Smooth muscle cell (in vitro differentiated cells): ENCODE data around the gene MBD4. TPM values are rescaled to one million over a fixed set of nuclear protein-coding genes. Genes with fewer than 3 reads are reported as not detected.
A peak's percentile ranks its signal among the peaks of the same experiment; 100 is the strongest.
"Not testable (repeated sequence)": the region's sequence is repeated elsewhere in the genome, so short reads cannot be mapped to it uniquely, and the experiment has no call there.

ENCODE experiments used
- DNase-seq: peaks from one replicate; lab custom pipeline; 2025; ENCODE audit not compliant: unreplicated experiment; lab: John Stamatoyannopoulos, UW
- H2AFZ ChIP-seq: fragments of 200-600 bp; sonication (generic); 2 replicates; pipeline ENCODE4 v1.6.0; 2016; ENCODE audit warnings: antibody characterized with exemption, low read depth, mild to moderate bottlenecking
- H3F3A ChIP-seq: fragments of 200-600 bp; sonication (generic); 2 replicates; pipeline ENCODE4 v1.6.0; 2017; ENCODE audit warnings: antibody characterized with exemption, low read depth
- H3K27ac ChIP-seq: fragments of 200-600 bp; sonication (generic); 2 replicates; pipeline ENCODE4 v1.5.1; 2016; ENCODE audit warnings: low read depth, mild to moderate bottlenecking
- H3K27me3 ChIP-seq: fragments of 200-600 bp; sonication (generic); 2 replicates; pipeline ENCODE4 v1.6.1; 2016; ENCODE audit warnings: low read depth, mild to moderate bottlenecking
- H3K36me3 ChIP-seq: fragments of 200-600 bp; sonication (generic); 2 replicates; pipeline ENCODE4 v1.5.1; 2016; ENCODE audit warnings: low read depth
- H3K4me1 ChIP-seq: fragments of 200-600 bp; sonication (generic); 2 replicates; pipeline ENCODE4 v1.5.1; 2016; ENCODE audit warnings: low read depth
- H3K4me2 ChIP-seq: fragments of 200-600 bp; sonication (generic); 2 replicates; pipeline ENCODE4 v1.6.0; 2016; ENCODE audit warnings: mild to moderate bottlenecking
- H3K4me3 ChIP-seq: fragments of 200-600 bp; sonication (generic); 2 replicates; pipeline ENCODE4 v1.5.1; 2016; ENCODE audit warnings: mild to moderate bottlenecking
- H3K79me2 ChIP-seq: fragments of 200-600 bp; sonication (generic); 2 replicates; pipeline ENCODE4 v1.6.0; 2016; ENCODE audit warnings: low read depth, mild to moderate bottlenecking
- H3K9ac ChIP-seq: fragments of 200-600 bp; sonication (generic); 2 replicates; pipeline ENCODE4 v1.6.0; 2016; ENCODE audit warnings: low read depth
- H3K9me3 ChIP-seq: fragments of 200-600 bp; sonication (generic); replicated peaks from 2 replicates; pipeline ENCODE4 v1.5.1; 2016; ENCODE audit warnings: low read depth
- H4K20me1 ChIP-seq: fragments of 200-600 bp; sonication (generic); 2 replicates; pipeline ENCODE4 v1.6.0; 2016; ENCODE audit warnings: low read depth
- WGBS: methylation state at CpG from one replicate; pipeline ENCODE4 v1.1.7; 2016; ENCODE audit warnings: low lambda C conversion rate; 5-methylcytosine and 5-hydroxymethylcytosine counted together
- polyA plus RNA-seq: library from polyadenylated mRNA; unstranded; fragments of >200 nt; fragmentation: Nextera tagmentation; extraction: Ambion mirVana; gene quantifications from 2 replicates; pipeline ENCODE4 v1.2.1, GENCODE V29; 2016
- total RNA-seq: library from RNA; depleted of rRNA; stranded (reverse); fragments of >200 nt; gene quantifications from 2 replicates; pipeline ENCODE4 v1.2.3, GENCODE V29; 2014
- TF ChIP-seq, protein P1 (sequence below): fragments of 200-600 bp; sonication (generic); IDR thresholded peaks from 2 replicates; pipeline ENCODE4 v1.5.1; 2017; ENCODE audit warnings: borderline replicate concordance, mild to moderate bottlenecking, antibody characterized with exemption; ENCODE audit not compliant: insufficient read depth, poor library complexity, severe bottlenecking

The MBD4 gene
- total and polyA plus RNA-seq, 2 experiments from 2014 or later = 23.1 to 26.5 TPM

DNA sequence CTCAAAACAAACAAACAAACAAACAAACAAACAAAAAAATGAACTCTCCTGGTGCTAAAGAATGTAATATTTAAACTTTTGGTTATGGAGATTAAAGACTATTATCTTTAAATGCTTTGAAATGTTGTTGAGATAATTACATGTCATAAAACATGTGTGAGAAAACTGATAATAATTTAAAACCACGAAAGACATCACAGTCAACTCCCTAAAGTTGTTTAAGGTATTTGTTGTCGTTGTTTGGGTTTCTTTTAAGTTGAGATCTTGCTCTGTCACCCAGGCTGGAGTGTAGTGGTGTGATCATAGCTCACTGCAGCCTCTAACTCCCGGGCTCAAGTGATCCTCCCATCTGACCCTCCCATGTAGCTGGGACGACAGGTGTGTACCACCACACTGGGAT, 23.3 kb downstream of the MBD4 start:
- Histone ChIP-seq H3F3A (peaks cover 22% of the 10 kb centered on the region), H3K9ac (no peak overlapping the region), H3K27ac (no peak overlapping the region), H3K4me2 (no peak overlapping the region), H3K36me3 (no peaks in the 10 kb centered on the region), H2AFZ (no peak overlapping the region), H4K20me1 (no peaks in the 10 kb centered on the region), H3K9me3 (no peaks in the 10 kb centered on the region), H3K4me3 (no peak overlapping the region), H3K27me3 (no peaks in the 10 kb centered on the region), H3K4me1 (peaks cover 4% of the 10 kb centered on the region), H3K79me2 (no peaks in the 10 kb centered on the region)
- 75% methylated on average over 4 of the region's 4 CpGs for WGBS
- TF ChIP-seq, protein P1, sequence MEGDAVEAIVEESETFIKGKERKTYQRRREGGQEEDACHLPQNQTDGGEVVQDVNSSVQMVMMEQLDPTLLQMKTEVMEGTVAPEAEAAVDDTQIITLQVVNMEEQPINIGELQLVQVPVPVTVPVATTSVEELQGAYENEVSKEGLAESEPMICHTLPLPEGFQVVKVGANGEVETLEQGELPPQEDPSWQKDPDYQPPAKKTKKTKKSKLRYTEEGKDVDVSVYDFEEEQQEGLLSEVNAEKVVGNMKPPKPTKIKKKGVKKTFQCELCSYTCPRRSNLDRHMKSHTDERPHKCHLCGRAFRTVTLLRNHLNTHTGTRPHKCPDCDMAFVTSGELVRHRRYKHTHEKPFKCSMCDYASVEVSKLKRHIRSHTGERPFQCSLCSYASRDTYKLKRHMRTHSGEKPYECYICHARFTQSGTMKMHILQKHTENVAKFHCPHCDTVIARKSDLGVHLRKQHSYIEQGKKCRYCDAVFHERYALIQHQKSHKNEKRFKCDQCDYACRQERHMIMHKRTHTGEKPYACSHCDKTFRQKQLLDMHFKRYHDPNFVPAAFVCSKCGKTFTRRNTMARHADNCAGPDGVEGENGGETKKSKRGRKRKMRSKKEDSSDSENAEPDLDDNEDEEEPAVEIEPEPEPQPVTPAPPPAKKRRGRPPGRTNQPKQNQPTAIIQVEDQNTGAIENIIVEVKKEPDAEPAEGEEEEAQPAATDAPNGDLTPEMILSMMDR = no peak
- no peak for DNase-seq

DNA sequence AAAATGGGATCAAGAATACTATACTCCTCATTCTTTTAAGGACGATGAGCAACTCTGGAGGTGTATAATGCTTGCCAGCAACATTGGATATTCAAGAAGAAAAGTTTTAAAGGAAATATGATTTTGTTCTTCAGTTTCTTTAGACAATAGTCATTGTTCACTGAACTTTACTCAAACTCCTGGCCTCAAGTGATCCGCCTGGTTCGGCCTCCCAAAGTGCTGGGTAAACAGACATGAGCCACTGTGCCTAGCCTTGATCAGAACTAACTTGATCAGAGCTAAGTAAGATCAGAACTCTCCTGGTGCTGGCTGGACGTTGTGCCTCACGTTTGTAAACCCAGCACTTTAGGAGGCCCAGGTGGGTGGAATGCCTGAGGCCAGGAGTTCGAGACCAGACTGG, 23.9 kb downstream of the MBD4 start:
- Histone ChIP-seq H4K20me1 (no peaks in the 10 kb centered on the region), H3F3A (peaks cover 22% of the 10 kb centered on the region), H3K27ac (no peak overlapping the region), H3K27me3 (no peaks in the 10 kb centered on the region), H3K9me3 (no peaks in the 10 kb centered on the region), H3K4me2 (no peak overlapping the region), H3K79me2 (no peaks in the 10 kb centered on the region), H3K4me3 (no peak overlapping the region), H2AFZ (no peak overlapping the region), H3K36me3 (no peaks in the 10 kb centered on the region), H3K4me1 (peaks cover 4% of the 10 kb centered on the region), H3K9ac (no peak overlapping the region)
- DNase-seq = no peak
- TF ChIP-seq, protein P1 = no peak
- 92% methylated on average over 6 of the region's 6 CpGs for WGBS

DNA sequence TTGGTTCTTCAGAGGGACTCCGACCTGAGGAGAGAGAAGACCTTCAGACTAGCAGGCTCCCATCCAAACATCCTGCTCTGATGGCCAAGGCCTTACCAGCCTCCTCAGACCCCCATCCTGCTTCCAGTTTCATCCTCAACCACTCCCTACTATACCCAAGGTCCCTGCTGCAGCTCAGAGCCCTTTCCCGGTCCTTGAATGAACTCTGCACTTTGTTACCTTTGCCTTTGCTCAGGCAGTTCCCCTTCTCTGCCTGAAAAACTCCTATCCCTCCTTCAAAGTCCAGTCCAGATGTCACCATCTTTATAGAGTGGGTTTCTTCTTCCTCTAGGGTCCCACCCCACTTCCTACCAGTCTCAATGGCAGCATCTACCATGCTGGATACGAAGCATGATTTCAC, 24.4 kb downstream of the MBD4 start:
- Histone ChIP-seq H3K27ac (no peak overlapping the region), H3K4me3 (no peak overlapping the region), H3K4me2 (no peak overlapping the region), H3K79me2 (no peaks in the 10 kb centered on the region), H3K36me3 (no peaks in the 10 kb centered on the region), H3K27me3 (no peaks in the 10 kb centered on the region), H2AFZ (no peak overlapping the region), H3F3A (peaks cover 22% of the 10 kb centered on the region), H3K9ac (no peak overlapping the region), H3K4me1 (peaks cover 4% of the 10 kb centered on the region), H4K20me1 (no peaks in the 10 kb centered on the region), H3K9me3 (no peaks in the 10 kb centered on the region)
- DNase-seq = no peak
- WGBS = 96% methylated on average over 3 of the region's 3 CpGs
- TF ChIP-seq, protein P1 = no peak

DNA sequence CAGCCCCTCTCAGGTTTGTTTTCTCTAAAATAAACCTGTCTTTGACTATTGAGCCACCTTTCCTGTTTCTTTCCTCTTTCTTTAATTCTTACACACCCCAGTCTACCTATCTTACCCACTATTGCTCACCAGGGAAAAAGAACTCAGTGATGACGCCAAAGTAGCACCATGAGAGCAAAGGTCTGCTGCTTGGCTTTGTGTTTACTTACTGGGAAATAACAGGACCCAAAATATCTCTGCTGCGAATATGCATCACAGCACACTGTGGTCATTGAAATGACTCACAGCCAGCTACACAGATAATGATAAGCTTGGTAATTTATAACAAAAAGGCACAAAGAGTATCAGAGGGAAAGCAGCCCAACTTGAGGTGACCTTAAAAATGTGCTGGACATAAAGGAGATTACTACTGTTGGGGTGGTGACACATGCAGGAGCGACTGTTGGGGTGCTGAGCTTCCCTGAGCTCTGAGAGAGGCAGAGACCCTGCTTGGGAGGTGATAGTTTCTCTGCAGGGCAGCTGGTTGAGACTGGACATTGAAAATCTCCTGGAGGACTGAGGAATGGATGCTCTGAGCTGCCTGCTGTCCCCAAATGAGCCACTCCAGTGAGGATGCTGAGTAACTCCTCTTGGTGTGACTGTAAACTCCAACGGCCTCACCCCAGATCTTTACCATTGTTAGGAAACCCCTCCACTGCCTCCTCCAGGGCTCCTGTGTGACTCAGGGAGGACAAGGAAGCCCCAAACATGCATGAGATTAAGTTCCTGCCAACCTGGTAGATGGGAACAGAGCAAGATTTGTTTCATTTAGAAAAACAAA, 25.9 kb downstream of the MBD4 start:
- Histone ChIP-seq H3K4me2 (peak overlapping the region; percentile 70), H3K36me3 (no peaks in the 10 kb centered on the region), H3K4me3 (no peak overlapping the region), H3K4me1 (peaks cover 4% of the 10 kb centered on the region), H3K79me2 (no peaks in the 10 kb centered on the region), H3K27ac (peak overlapping the region; percentile 95), H2AFZ (no peak overlapping the region), H3K27me3 (no peaks in the 10 kb centered on the region), H3K9ac (peak overlapping the region; percentile 71), H3K9me3 (no peaks in the 10 kb centered on the region), H3F3A (peaks cover 22% of the 10 kb centered on the region), H4K20me1 (no peaks in the 10 kb centered on the region)
- TF ChIP-seq, protein P1 = no peak
- WGBS = 15% methylated on average over 4 of the region's 4 CpGs
- DNase-seq = no peak

DNA sequence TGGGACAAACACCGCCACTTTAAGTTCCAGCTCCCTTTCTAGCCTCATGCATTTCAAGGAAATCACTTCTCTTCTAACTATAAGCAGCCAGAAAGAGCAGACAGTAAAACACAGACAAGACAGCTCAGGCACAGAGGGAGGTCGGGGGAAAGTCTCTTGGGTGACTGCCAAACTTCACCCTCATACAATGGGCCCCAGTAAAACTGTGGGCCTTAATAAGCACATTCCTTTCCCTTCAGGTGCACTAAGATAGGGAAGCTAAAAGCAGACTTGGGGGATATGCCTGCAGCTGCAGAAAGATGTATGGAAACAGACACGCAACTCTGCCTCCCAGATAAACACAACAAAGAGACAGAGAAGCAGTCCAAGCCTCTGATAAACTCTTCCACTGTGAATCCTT, 26.5 kb downstream of the MBD4 start:
- not testable (repeated sequence) for H3K4me1 ChIP-seq, H3K79me2 ChIP-seq
- peak overlapping the region; percentile 70 for H3K4me2 ChIP-seq

More for the DNA sequence above, 26.5 kb downstream of the MBD4 start:
- WGBS = 26% methylated on average over 3 of the region's 3 CpGs
- Histone ChIP-seq H3F3A (peaks cover 22% of the 10 kb centered on the region), H3K27ac (peak overlapping the region; percentile 95), H3K9ac (peak overlapping the region; percentile 66)
- not testable (repeated sequence) for H2AFZ ChIP-seq, H3K36me3 ChIP-seq, H3K27me3 ChIP-seq, H3K4me3 ChIP-seq, H4K20me1 ChIP-seq, DNase-seq, H3K9me3 ChIP-seq
